ENCODE measurements around the gene SDR9C7.

DNA sequence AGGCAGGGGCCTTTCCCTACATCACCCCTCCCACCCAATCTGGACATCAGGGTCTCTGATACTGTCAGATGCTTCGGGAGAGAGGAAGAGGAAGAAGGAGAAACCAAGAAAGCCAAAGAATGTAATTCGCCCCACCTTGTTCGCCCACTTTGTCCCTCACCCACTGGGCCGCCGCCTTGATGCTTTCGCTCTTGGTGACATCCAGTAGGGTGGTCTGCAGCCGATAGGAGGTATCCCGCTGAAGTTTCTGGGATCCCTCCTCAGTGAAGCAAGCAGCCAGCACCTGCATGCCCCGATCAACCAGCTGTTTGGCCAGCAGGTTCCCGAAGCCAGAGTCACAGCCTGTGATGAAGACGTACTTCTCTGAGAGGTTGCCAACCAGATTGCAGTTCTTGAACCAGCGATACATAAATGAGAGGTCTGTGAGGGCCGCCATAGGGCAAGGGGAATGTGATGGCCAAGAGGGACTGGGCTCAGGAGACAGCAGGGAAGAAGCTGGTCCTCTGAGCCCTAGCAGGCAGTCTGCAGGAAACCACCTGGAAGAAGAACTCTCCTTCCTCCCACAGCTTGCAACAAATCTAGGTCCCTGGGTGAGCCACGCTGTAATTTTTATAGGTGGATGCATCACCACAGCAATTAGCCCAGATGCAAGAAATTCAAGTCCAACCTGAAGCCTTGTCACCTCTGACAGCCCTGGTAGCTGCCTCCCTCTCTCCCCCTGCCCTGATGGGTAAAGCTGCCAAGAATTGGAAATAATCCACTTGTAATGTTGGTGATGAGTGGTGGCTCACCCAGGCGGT is at the start of gene SDR9C7:
- TF ChIP-seq, protein P1, sequence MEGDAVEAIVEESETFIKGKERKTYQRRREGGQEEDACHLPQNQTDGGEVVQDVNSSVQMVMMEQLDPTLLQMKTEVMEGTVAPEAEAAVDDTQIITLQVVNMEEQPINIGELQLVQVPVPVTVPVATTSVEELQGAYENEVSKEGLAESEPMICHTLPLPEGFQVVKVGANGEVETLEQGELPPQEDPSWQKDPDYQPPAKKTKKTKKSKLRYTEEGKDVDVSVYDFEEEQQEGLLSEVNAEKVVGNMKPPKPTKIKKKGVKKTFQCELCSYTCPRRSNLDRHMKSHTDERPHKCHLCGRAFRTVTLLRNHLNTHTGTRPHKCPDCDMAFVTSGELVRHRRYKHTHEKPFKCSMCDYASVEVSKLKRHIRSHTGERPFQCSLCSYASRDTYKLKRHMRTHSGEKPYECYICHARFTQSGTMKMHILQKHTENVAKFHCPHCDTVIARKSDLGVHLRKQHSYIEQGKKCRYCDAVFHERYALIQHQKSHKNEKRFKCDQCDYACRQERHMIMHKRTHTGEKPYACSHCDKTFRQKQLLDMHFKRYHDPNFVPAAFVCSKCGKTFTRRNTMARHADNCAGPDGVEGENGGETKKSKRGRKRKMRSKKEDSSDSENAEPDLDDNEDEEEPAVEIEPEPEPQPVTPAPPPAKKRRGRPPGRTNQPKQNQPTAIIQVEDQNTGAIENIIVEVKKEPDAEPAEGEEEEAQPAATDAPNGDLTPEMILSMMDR (conservative IDR thresholded peaks at IDR 0.05; ENCODE audit: low read length): no peak
- TF ChIP-seq EZH2phosphoT487 (IDR thresholded peaks at IDR 0.05; ENCODE audit: borderline replicate concordance, low read depth, low read length): no peak

Measured in OCI-LY7 (cell line).